ENCODE results near the gene ACVR2A.

- TF ChIP-seq CTCF (IDR thresholded peaks at IDR 0.05; ENCODE audit: low read depth, low read length) (no peak), EZH2phosphoT487 (IDR thresholded peaks at IDR 0.05; ENCODE audit: low read depth) (no peak)
Observed at GRCh38 chr2:147873859-147874483, 29.1 kb downstream of the ACVR2A start.

Data from OCI-LY3 (cell line).